ENCODE measurements around the gene NDUFAF3. TPM values are rescaled to one million over a fixed set of nuclear protein-coding genes. Genes with fewer than 3 reads are reported as not detected.
A peak's percentile ranks its signal among the peaks of the same experiment; 100 is the strongest.

The NDUFAF3 gene
- total and polyA plus RNA-seq, 3 experiments from 2014 or later = 86.3 to 217 (median 88.8) TPM

- H3K4me1 ChIP-seq (ENCODE audit: insufficient read depth, low read length) = peaks cover 26% of the 10 kb centered on the region
- H3K36me3 Mint-ChIP-seq = peaks cover 0 to 68% (median 10%) of the 10 kb centered on the region in 3 donors
- no peak overlapping the region for H3K4me3 ChIP-seq (ENCODE audit: low read length)
- H3K27ac Mint-ChIP-seq = peak overlapping the region in 4 of 8 donors; percentile 26 to 95 (median 55)
- H3K27me3 Mint-ChIP-seq = peaks cover 0 to 2% of the 10 kb centered on the region in 2 donors
- H3K27me3 ChIP-seq (ENCODE audit: insufficient read depth, low read length, poor library complexity, severe bottlenecking) = no peaks in the 10 kb centered on the region
- no peaks in the 10 kb centered on the region for H3K9me3 ChIP-seq (ENCODE audit: low read length)
- peaks cover 0 to 2% (median 0%) of the 10 kb centered on the region in 5 donors for H3K9me3 Mint-ChIP-seq
- H3K36me3 ChIP-seq (ENCODE audit: insufficient read depth, low read length) = peaks cover 33% of the 10 kb centered on the region
- DNase-seq = no peak
- H3K4me3 Mint-ChIP-seq = peak overlapping the region in 2 of 7 donors; percentile 45 to 87
- POLR2A ChIA-PET = interaction anchor here (0.5 to 1.3 kb wide), 3 partner anchors 36 to 103 kb away, joined by 3 to 4 read pairs (median 3); partner anchors contain the start of genes P4HTM and QRICH1
- H3K4me1 Mint-ChIP-seq = peaks cover 35 to 70% (median 39%) of the 10 kb centered on the region in 3 donors
- no peak overlapping the region for H3K27ac ChIP-seq (ENCODE audit: low read depth, low read length)
- CTCF ChIA-PET = interaction anchor here (1.0 to 7.7 kb wide), 4 partner anchors 9 to 38 kb away, joined by 3 to 121 read pairs (median 5); partner anchors contain the start of gene WDR6
Observed at GRCh38 chr3:49025793-49026520, 4.0 kb downstream of the NDUFAF3 start.

GRCh38 chr3:49026536-49026935, 4.6 kb downstream of the NDUFAF3 start:
- Mint-ChIP-seq H3K36me3 (peaks cover 0 to 69% (median 11%) of the 10 kb centered on the region in 3 donors), H3K9me3 (peaks cover 0 to 2% (median 0%) of the 10 kb centered on the region in 5 donors), H3K27me3 (peaks cover 0 to 2% of the 10 kb centered on the region in 2 donors), H3K27ac (peak overlapping the region in 6 of 8 donors; percentile 56 to 95 (median 74)), H3K4me3 (peak overlapping the region in 2 of 7 donors; percentile 5 to 87), H3K4me1 (peaks cover 33 to 67% (median 39%) of the 10 kb centered on the region in 3 donors)
- no peak for DNase-seq
- no peaks in the 10 kb centered on the region for H3K9me3 ChIP-seq (ENCODE audit: low read length)
- no peak overlapping the region for H3K27ac ChIP-seq (ENCODE audit: low read depth, low read length)
- H3K36me3 ChIP-seq (ENCODE audit: insufficient read depth, low read length) = peaks cover 38% of the 10 kb centered on the region
- no peaks in the 10 kb centered on the region for H3K27me3 ChIP-seq (ENCODE audit: insufficient read depth, low read length, poor library complexity, severe bottlenecking)
- POLR2A ChIA-PET = interaction anchor here (0.5 to 1.2 kb wide), 2 partner anchors 37 to 104 kb away, joined by 3 to 4 read pairs; partner anchors contain the start of gene P4HTM
- CTCF ChIA-PET = interaction anchor here (1.0 to 7.7 kb wide), 3 partner anchors 9 to 39 kb away, joined by 3 to 121 read pairs (median 5); partner anchors contain the start of gene WDR6
- peaks cover 26% of the 10 kb centered on the region for H3K4me1 ChIP-seq (ENCODE audit: insufficient read depth, low read length)
- H3K4me3 ChIP-seq (ENCODE audit: low read length) = no peak overlapping the region

DNA sequence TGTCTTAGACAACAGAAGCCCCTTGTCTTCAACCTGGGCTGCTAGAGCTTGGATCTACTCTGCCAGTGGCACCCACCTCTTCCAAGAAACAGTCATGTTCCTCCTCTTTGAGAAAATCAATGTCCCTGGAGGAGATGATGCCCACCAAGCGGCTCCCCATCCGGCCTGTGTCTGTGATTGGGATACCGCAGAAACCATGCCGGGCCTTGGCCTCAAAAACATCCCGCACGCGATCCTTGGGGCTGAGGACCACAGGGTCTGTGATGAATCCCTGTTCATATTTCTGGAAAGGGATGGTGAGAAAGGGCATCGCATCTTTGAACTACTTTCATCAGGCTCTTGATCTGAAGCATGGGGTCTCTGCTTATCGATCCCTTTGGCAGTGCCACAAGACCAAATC, 5.7 kb downstream of the NDUFAF3 start:
- Mint-ChIP-seq H3K4me1 (peaks cover 33 to 60% (median 39%) of the 10 kb centered on the region in 3 donors), H3K36me3 (peaks cover 0 to 75% (median 17%) of the 10 kb centered on the region in 3 donors)
- H3K36me3 ChIP-seq (ENCODE audit: insufficient read depth, low read length) = peaks cover 49% of the 10 kb centered on the region

DNA sequence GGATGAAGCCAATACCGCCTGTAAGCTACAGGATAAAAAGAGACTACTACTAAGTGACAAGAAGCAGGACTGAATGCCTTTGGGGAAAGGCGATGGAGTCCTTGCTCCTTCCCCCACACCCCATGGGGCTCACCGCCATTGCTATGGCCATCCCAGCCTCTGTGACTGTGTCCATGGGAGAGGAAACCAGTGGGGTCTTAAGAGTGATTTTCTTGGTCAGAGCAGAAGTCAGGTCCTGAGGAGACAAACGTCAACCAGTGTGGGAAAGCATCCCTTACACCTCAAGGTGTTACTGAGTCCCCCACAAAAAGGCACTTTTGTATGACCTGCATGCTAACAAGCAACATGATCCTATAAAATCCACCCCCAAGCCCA, 6.4 kb downstream of the NDUFAF3 start:
- Histone ChIP-seq H3K4me1 (ENCODE audit: insufficient read depth, low read length) (peaks cover 17% of the 10 kb centered on the region), H3K4me3 (ENCODE audit: low read length) (peak overlapping the region; percentile 73), H3K27me3 (ENCODE audit: insufficient read depth, low read length, poor library complexity, severe bottlenecking) (no peaks in the 10 kb centered on the region), H3K36me3 (ENCODE audit: insufficient read depth, low read length) (peaks cover 55% of the 10 kb centered on the region), H3K9me3 (ENCODE audit: low read length) (no peaks in the 10 kb centered on the region), H3K27ac (ENCODE audit: low read depth, low read length) (peak overlapping the region; percentile 88)
- POLR2A ChIA-PET = interaction anchor here (1.9 kb wide), 3 partner anchors 10 to 39 kb away, joined by 15 to 42 read pairs (median 19); partner anchors contain the start of genes DALRD3, P4HTM and WDR6
- CTCF ChIA-PET = interaction anchor here (0.9 to 2.2 kb wide), 6 partner anchors 10 to 92 kb away, joined by 3 to 22 read pairs (median 10); partner anchors contain the start of genes DALRD3, P4HTM, QRICH1 and USP19
- Mint-ChIP-seq H3K27ac (peak overlapping the region; percentile 95 to 100 (median 98)), H3K36me3 (peaks cover 0 to 75% (median 17%) of the 10 kb centered on the region in 3 donors), H3K27me3 (peaks cover 0 to 2% of the 10 kb centered on the region in 2 donors), H3K9me3 (peaks cover 0 to 2% (median 0%) of the 10 kb centered on the region in 5 donors), H3K4me3 (peak overlapping the region; percentile 87 to 98 (median 93)), H3K4me1 (peaks cover 27 to 53% (median 34%) of the 10 kb centered on the region in 3 donors)
- DNase-seq = no peak

More for the DNA sequence above, 5.7 kb downstream of the NDUFAF3 start:
- peak overlapping the region; percentile 79 to 100 (median 98) for H3K27ac Mint-ChIP-seq
- peaks cover 0 to 2% of the 10 kb centered on the region in 2 donors for H3K27me3 Mint-ChIP-seq
- no peak for DNase-seq
- Histone ChIP-seq H3K27ac (ENCODE audit: low read depth, low read length) (no peak overlapping the region), H3K4me3 (ENCODE audit: low read length) (no peak overlapping the region), H3K27me3 (ENCODE audit: insufficient read depth, low read length, poor library complexity, severe bottlenecking) (no peaks in the 10 kb centered on the region), H3K9me3 (ENCODE audit: low read length) (no peaks in the 10 kb centered on the region), H3K4me1 (ENCODE audit: insufficient read depth, low read length) (peaks cover 24% of the 10 kb centered on the region)
- POLR2A ChIA-PET = no interaction called here
- peak overlapping the region in 3 of 7 donors; percentile 3 to 93 (median 87) for H3K4me3 Mint-ChIP-seq
- H3K9me3 Mint-ChIP-seq = peaks cover 0 to 2% (median 0%) of the 10 kb centered on the region in 5 donors
- CTCF ChIA-PET = interaction anchor here (2.2 kb wide), 2 partner anchors 10 to 20 kb away, joined by 11 read pairs; partner anchors contain the start of genes DALRD3 and WDR6

DNA sequence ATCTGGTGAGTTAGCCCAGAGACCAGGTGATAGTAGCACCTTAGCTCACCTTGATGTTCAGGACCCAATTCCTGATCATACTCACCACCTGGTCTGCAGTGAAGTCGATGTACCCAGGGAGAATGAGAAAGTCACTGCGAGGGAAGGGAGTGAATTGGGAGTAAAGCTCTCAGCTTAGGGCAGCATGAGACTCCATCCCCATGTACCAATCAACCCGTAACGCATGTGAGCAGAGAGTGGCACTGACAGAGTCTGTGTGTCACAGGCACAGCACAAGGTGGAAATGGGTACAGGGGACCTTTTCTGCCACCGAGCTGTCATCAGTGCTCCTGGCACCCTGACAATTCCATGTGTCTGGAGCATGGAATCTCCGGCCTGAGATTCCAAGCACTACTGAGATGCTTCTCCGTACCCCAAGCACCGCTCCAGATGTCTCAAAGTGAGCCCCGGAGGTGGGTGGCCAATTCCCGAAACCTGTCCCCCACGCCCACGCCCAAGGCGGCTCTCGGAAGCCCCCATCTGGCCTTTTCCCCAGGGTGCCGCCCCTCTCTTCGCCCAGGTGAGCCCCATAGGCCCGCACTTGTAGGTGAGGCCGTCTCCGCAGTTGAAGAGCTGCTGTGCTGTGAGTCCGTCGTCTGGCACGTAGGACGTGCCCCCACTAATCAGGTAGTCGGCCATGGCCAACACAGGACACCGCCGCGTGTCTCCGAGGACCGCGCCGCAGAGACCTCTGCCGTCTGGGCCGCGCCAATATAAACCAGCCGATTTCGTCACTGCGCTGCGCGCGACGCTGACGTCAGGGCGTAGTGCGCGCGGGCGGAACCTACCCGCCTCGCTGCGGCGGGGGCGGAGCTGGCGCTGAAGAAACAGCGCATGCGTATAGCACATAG, 7.0 kb downstream of the NDUFAF3 start, which contains the start of gene IMPDH2:
TSS of gene IMPDH2 (minus strand) at position 726 of the 890 bp plus-strand sequence. CDS start at position 678, 48 bp downstream.
- Mint-ChIP-seq H3K9me3 (peaks cover 0 to 2% (median 0%) of the 10 kb centered on the region in 5 donors), H3K36me3 (peaks cover 0 to 75% (median 15%) of the 10 kb centered on the region in 3 donors), H3K4me1 (peaks cover 24 to 49% (median 32%) of the 10 kb centered on the region in 3 donors), H3K27me3 (peaks cover 0 to 2% of the 10 kb centered on the region in 2 donors), H3K27ac (peak within 1 kb of the TSS; percentile 95 to 100 (median 98)), H3K4me3 (peak within 1 kb of the TSS; percentile 87 to 98 (median 93))
- CTCF ChIA-PET = interaction anchor here (0.6 to 2.2 kb wide), 12 partner anchors 9 to 129 kb away, joined by 3 to 22 read pairs (median 6); partner anchors contain the start of genes DALRD3, P4HTM, QRICH1 and USP19
- Histone ChIP-seq H3K4me3 (ENCODE audit: low read length) (peak within 1 kb of the TSS; percentile 73), H3K4me1 (ENCODE audit: insufficient read depth, low read length) (peaks cover 16% of the 10 kb centered on the region), H3K36me3 (ENCODE audit: insufficient read depth, low read length) (peaks cover 55% of the 10 kb centered on the region), H3K9me3 (ENCODE audit: low read length) (no peaks in the 10 kb centered on the region), H3K27ac (ENCODE audit: low read depth, low read length) (peak within 1 kb of the TSS; percentile 88), H3K27me3 (ENCODE audit: insufficient read depth, low read length, poor library complexity, severe bottlenecking) (no peaks in the 10 kb centered on the region)
- POLR2A ChIA-PET = interaction anchor here (0.5 to 1.9 kb wide), 13 partner anchors 11 to 1554 kb away, joined by 3 to 42 read pairs (median 5); partner anchors contain the start of genes DALRD3, P4HTM, QRICH1 and USP19
- peak; percentile 88 to 96 (median 92) for DNase-seq

DNA sequence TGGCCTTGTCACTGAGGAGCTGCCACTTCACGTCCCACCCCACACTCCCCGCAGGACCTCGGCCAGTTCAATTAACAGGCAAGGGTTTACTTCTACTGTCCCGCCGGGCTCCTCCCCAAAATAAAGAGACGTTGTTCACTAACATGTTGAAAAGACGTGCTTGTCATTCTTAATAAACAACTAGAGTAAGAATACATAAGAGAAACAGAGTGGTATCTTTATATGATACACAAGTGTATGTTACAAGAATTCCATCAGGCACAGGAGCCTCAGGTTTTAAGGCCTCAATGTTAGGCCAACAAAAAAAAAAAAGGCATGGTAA, 7.6 kb downstream of the NDUFAF3 start:
- no peaks in the 10 kb centered on the region for H3K9me3 ChIP-seq (ENCODE audit: low read length)
- H3K4me1 ChIP-seq (ENCODE audit: insufficient read depth, low read length) = peaks cover 16% of the 10 kb centered on the region
- ChIA-PET POLR2A (interaction anchor here (0.5 to 1.9 kb wide), 13 partner anchors 12 to 1555 kb away, joined by 3 to 42 read pairs (median 5); partner anchors contain the start of genes DALRD3, P4HTM, QRICH1 and USP19), CTCF (interaction anchor here (0.6 to 2.2 kb wide), 11 partner anchors 9 to 128 kb away, joined by 3 to 22 read pairs (median 6); partner anchors contain the start of genes DALRD3, P4HTM, QRICH1 and WDR6)
- peak overlapping the region; percentile 95 to 100 (median 98) for H3K27ac Mint-ChIP-seq
- no peak for DNase-seq
- H3K27me3 ChIP-seq (ENCODE audit: insufficient read depth, low read length, poor library complexity, severe bottlenecking) = no peaks in the 10 kb centered on the region
- H3K36me3 Mint-ChIP-seq = peaks cover 0 to 73% (median 10%) of the 10 kb centered on the region in 3 donors
- no peak overlapping the region for H3K4me3 ChIP-seq (ENCODE audit: low read length)
- H3K27me3 Mint-ChIP-seq = peaks cover 0 to 2% of the 10 kb centered on the region in 2 donors
- peak overlapping the region; percentile 87 to 98 (median 93) for H3K4me3 Mint-ChIP-seq
- H3K36me3 ChIP-seq (ENCODE audit: insufficient read depth, low read length) = peaks cover 52% of the 10 kb centered on the region
- peak overlapping the region; percentile 88 for H3K27ac ChIP-seq (ENCODE audit: low read depth, low read length)
- peaks cover 0 to 2% (median 0%) of the 10 kb centered on the region in 5 donors for H3K9me3 Mint-ChIP-seq
- H3K4me1 Mint-ChIP-seq = peaks cover 22 to 46% (median 32%) of the 10 kb centered on the region in 3 donors

Data from CD8-positive, alpha-beta memory T cell (primary cell).